GM12864 (cell line): Measurements from ENCODE around the gene CLDN7.

Source experiments
- DNase-seq: peaks from one replicate; pipeline ENCODE4 v3.0.0-alpha.2; 2011; ENCODE audit warnings: low read depth
- H3K4me3 ChIP-seq: 2 replicates; pipeline ENCODE4 v1.5.1; 2011; ENCODE audit warnings: mild to moderate bottlenecking, low read depth, low read length, control low read depth
- CTCF ChIP-seq: IDR thresholded peaks from 2 replicates; pipeline ENCODE4 v1.5.1; 2011; ENCODE audit warnings: low read depth, mild to moderate bottlenecking, moderate library complexity, low read length, control low read depth, inconsistent platforms; ENCODE audit errors: missing control alignments

CLDN7 gene

GRCh38 chr17:7254511-7254910 is 7.8 kb downstream of the CLDN7 start:
- TF ChIP-seq CTCF: no peak
- no peak for DNase-seq

GRCh38 chr17:7253082-7253481 is 9.2 kb downstream of the CLDN7 start:
- peak overlapping the region; percentile 77 for H3K4me3 ChIP-seq
- no peak for DNase-seq
- TF ChIP-seq CTCF: no peak

More at GRCh38 chr17:7254511-7254910, 7.8 kb downstream of the CLDN7 start:
- no peak overlapping the region for H3K4me3 ChIP-seq

GRCh38 chr17:7252176-7253043 is 9.9 kb downstream of the CLDN7 start, which contains the start of gene ELP5:
Gene ELP5, plus strand, starts transcription at chr17:7252215. Its CDS starts 336 bp downstream, at chr17:7252551.
- peak within 1 kb of the TSS; percentile 77 for H3K4me3 ChIP-seq
- peak; percentile 80 for DNase-seq
- peak; percentile 24 for TF ChIP-seq CTCF

DNA sequence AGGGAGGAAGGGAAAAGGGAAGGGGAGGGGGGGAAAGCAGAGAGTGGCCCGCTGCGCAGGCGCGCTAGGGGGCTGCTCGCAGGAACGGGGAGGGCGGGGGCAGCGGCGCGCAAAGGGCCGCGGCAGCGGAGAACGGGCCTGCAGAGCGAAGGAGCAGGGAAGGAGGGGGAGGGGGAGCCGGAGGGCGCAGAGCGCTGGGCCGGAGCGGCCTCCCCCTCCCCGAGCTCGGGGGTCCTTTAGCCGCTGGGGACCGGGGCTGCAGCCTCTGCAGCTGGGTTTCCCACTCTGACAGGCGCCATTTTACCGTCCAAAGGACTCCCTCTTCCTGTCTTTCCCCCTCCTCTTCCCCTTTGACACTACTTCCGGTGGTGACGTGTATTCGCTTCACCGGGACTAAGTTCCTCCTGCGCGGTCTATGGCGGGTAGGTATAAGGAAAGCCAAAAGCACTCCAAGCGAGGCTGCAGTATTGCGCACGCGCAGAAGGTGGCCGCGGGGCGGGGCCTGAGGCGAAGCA is 10.6 kb downstream of the CLDN7 start, which contains the start of gene CTDNEP1:
Gene CTDNEP1, minus strand, starts transcription at position 74 of the 515 bp plus-strand sequence. CDS start 438 bp downstream, outside the sequence.
- H3K4me3 ChIP-seq: peak within 1 kb of the TSS; percentile 77
- TF ChIP-seq CTCF: no peak
- DNase-seq: peak; percentile 98

GRCh38 chr17:7250695-7251627 is 11.3 kb downstream of the CLDN7 start:
- DNase-seq: no peak
- no peak for TF ChIP-seq CTCF
- peak overlapping the region; percentile 77 for H3K4me3 ChIP-seq

GRCh38 chr17:7249830-7250229 is 12.4 kb downstream of the CLDN7 start:
- H3K4me3 ChIP-seq: peak overlapping the region; percentile 77
- DNase-seq: no peak
- no peak for TF ChIP-seq CTCF
